Dermis lymphatic vessel endothelial cell (primary cell): ENCODE results near the gene RCCD1. TPM values are rescaled to one million over a fixed set of nuclear protein-coding genes. Genes with fewer than 3 reads are reported as not detected.

Experiments used
- total RNA-seq: library from RNA; depleted of rRNA; stranded (reverse); fragments of >200 nt; gene quantifications from 2 replicates; pipeline ENCODE4 v1.2.1, GENCODE V29; 2014

The RCCD1 gene, protein sequence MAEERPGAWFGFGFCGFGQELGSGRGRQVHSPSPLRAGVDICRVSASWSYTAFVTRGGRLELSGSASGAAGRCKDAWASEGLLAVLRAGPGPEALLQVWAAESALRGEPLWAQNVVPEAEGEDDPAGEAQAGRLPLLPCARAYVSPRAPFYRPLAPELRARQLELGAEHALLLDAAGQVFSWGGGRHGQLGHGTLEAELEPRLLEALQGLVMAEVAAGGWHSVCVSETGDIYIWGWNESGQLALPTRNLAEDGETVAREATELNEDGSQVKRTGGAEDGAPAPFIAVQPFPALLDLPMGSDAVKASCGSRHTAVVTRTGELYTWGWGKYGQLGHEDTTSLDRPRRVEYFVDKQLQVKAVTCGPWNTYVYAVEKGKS
- total RNA-seq, result 4.0 and 4.9 TPM in 2 replicates

DNA sequence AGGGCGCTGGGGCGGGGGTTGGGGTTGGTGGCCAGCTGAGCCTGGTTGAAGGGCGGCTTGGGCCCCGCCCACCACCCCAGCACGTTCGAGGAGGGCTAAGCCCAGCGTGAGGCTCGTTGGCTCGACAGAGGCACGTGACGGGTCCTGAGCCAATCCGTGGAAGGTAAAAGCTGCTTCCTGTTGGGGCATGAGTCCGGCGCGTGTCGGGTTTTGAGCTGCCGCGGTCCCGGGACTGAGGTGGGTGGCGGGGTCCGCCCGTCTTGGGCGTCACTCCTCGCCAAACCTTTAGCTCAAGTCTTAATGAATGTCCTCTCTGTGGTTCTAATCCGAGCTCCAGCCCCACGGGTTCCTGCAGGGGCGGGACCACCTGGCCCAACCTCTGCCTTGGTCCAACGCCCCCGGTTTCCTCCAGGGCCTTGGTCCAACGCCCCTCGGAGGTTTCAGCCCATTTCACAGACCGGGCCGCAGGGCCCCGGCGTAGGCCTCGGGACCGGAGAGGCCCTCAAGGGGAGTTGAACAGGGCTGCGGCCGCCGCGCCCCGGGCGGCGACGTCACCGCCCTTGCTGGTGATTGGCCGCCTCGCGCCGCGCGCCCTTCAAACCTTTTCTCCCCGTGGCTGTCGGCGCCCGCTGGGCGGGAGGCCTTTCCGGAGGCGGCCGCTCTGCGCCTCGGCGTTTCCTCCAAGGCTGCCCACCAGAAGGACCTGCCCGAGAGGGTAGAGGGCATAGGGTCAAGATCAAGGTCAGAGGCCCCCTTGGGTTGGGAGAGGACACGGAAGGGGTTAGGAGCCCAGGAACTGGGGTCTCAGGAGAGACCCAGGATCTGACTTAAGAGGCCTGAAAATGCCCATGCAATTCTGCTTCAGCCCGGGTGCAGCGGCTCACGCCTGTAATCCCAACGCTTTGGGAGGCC, at the start of gene RCCD1:
Gene RCCD1 (plus strand): TSS at position 173 of the 912 bp plus-strand sequence. CDS start 1,851 bp downstream, outside the sequence.

DNA sequence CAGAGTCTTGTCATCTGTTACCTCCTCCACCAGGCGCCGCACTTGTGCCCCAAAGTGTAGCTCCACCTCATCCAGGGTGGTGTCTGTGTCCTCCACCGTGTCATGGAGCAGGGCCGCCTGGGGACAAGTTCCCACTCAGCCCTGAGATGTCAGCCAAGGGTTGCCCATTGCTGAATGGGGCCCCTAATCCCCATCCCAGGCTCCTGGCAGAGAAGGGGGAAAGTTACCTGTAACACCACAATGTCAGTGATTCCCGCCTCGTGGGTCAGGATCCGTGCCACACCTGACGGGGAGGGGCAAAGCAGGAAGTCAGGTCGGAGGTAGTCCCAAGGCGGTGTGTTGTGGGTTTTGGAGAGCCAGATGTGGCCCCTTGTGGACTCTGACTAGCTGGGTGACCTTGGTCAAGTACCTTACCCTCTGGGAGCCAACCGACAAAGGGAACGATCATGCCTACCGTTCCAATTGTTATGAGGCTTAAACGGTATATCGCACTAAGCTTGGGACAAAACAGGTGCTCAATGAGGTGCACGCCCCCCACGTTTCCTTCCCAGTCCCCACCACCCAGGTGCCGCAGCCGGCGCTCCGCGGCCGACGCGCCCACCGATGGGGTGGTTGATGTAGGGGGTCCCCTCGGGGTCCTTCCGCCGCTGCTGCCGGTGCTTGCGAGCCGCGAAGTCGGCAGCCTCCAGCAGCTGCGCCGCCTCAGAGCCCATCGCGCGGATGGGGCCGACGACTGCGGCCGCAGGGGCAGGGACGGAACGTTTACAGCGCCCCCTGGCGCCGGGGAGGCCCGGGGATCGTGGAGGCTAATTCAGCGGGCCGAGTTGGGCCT, 22.6 kb upstream of the RCCD1 start, which contains the start of gene HDDC3:
Gene HDDC3 (minus strand): TSS at position 722 of the 832 bp plus-strand sequence. CDS start 9 bp downstream, at position 713.

DNA sequence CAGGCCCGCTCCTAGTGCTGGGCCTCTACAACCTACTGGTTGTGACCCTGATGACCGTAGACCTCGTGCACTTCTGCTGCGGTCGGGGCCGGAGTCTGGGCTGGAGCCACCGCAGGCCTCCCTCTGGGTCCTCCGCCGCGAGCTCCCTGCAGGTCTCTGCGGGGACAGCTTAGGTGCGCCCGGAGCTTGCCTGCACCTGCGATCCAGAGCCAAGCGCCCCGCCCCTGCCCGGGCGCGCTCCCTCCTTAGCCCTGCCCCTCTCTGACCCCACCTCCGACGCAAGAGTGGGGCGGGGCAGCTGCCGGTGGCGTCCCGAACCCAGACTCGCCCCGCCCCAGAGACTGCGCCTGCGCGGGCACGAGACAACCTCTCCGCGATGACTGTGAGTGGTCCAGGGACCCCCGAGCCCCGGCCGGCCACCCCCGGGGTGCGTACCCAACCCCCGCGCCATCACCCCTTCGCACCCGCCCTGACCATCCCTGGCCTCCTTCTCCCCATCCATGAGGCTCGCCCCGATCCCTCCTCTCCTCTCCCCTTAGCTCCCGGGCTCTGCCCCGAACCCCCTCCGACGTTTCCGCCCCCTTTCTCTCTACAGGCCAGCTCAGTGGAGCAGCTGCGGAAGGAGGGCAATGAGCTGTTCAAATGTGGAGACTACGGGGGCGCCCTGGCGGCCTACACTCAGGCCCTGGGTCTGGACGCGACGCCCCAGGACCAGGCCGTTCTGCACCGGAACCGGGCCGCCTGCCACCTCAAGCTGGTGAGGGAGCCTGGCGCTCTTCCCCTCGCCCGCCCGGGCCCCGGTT, 19.5 kb upstream of the RCCD1 start, which contains the start of gene UNC45A:
Gene UNC45A (plus strand): TSS at position 337 of the 803 bp plus-strand sequence. CDS start 40 bp downstream, at position 377.

DNA sequence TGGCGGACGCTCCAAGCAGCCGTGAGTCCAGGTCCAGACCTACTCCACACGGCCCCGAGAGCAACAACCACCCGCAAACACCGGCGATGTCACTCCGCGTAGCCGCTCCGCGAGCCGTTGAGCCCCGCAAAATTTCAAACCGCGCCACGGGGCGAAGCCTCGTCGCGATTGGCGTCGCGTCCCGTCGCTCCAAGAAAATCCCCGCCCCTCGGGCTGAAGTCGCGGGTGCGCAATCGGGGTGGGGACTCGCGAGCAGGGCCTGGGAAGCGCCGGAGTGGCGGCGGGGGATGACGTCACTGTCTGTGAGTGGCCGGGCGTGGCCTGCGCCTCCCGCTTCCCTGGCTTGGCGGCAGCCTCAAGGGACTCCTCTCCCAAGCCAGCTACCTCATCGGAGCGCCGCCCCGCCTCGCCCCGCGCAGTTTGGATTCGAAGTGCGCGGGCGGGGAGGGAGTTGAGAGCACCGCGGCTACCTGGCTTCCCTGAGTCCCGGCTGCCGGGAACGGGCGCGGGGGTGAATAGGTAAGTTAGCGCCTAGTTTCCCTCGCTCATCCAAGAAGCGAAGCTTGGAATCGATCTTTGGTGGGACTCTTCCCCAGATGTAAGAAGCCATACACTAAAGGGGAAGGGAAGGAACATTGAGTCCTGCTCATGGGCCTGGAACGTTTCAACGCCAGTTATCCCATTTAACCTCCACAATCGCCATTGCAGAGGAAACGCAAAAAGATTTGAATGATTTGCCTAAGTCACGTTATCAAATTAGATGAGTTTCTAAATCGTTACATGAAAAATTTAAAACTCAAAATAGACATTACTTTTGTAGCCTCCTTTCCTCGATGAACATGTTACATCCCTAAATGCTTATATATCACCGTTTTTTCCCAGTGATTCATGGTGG, 40.0 kb downstream of the RCCD1 start, which contains the start of gene PRC1:
Gene PRC1 (minus strand): TSS at position 119 of the 895 bp plus-strand sequence. CDS start 118 bp downstream, at position 1.

Other genes with a start within 250 kb of the RCCD1 start
- 1.4 and 2.4 TPM in 2 replicates for gene BLM, start 237.5 kb upstream of the RCCD1 start, total RNA-seq
- gene FURIN, start 86.3 kb upstream of the RCCD1 start, total RNA-seq, result 44.2 and 47.4 TPM in 2 replicates
- 41.3 and 47.0 TPM in 2 replicates for gene FES, start 70.4 kb upstream of the RCCD1 start, total RNA-seq
- gene MAN2A2, start 51.6 kb upstream of the RCCD1 start, total RNA-seq, result 11.4 and 18.4 TPM in 2 replicates
- gene HDDC3, start 22.3 kb upstream of the RCCD1 start, total RNA-seq, result 7.6 and 8.5 TPM in 2 replicates
- 94.6 and 109 TPM in 2 replicates for gene UNC45A, start 19.6 kb upstream of the RCCD1 start, total RNA-seq
- 24.7 and 26.0 TPM in 2 replicates for gene PRC1, start 39.7 kb downstream of the RCCD1 start, total RNA-seq
- gene VPS33B, start 67.7 kb downstream of the RCCD1 start, total RNA-seq, result 10.4 and 13.0 TPM in 2 replicates
- gene SV2B, start 145.4 kb downstream of the RCCD1 start, total RNA-seq, result 0.11 and 0.17 TPM in 2 replicates